HG03354 (cell line): Measurements from ENCODE around the gene AIG1.
"Not testable (repeated sequence)": the region's sequence is repeated elsewhere in the genome, so short reads cannot be mapped to it uniquely, and the experiment has no call there.

Experiments used
- ATAC-seq: cut with Tn5 transposase; IDR thresholded peaks from one replicate; pipeline ENCODE4 v1.9.1; 2021; ENCODE audit warnings: mild to moderate bottlenecking; ENCODE audit not compliant: unreplicated experiment, poor library complexity, severe bottlenecking

The AIG1 gene

GRCh38 chr6:143157131-143157530 lies 96.4 kb downstream of the AIG1 start:
- no peak for ATAC-seq

- no peak for ATAC-seq
These were observed 97.5 kb downstream of the AIG1 start for GRCh38 chr6:143158113-143158581.

GRCh38 chr6:143159001-143159400 lies 98.3 kb downstream of the AIG1 start:
- ATAC-seq = no peak

DNA sequence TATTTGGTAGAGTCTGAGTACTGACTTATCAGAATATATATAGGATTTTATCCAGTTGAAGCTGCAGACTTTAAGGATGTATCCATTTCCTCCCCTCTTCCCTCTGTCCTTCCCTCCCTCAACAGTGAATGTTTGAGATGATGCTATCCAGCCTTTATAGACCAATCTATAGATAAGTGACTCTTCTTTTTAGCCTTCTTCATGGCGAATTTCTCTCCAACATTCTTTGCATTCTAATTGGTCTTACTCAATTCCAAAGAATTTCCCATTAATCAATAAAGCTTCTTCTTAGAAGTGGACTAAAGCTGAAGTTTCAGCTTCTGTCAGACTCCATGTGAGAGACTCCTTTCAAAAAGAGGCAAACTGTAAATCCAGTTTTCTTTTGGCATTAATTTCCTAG lies 99.3 kb downstream of the AIG1 start:
- no peak for ATAC-seq

DNA sequence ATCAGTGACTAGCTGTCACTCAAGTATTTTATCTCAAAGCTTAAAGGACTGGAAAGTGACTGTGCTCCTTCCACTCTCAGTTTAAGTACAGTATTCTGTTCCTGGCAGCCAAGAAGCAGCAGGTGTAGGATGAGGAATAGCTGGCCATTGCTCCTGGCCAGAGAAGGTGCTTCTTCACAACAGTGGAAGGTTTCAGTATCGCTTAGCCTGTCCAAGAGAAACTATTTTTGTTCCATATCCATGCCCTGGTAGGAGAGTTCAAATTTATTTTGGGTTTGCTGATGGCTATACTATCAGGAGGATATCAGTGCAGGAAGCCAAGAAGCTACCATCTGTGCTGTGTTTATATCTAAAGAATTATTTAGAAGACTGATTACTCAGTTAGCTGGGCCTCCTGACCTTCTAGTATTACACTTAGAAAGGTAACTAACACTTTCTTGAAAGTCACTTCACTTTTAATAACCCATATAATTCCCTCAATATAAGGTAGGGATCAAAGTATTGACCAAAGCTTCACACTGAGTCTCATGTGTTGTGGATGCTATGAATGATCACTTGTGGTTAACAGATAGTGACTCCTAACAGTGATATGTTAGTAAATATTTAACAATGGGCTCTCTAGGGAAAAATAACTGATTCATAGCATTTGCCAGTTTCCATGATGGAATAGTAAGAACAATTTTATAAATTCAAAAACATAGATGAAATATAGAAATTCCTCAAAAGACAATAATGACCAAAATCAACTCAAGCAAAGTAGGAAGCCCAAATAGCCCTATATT lies 99.9 kb downstream of the AIG1 start:
- ATAC-seq = no peak

DNA sequence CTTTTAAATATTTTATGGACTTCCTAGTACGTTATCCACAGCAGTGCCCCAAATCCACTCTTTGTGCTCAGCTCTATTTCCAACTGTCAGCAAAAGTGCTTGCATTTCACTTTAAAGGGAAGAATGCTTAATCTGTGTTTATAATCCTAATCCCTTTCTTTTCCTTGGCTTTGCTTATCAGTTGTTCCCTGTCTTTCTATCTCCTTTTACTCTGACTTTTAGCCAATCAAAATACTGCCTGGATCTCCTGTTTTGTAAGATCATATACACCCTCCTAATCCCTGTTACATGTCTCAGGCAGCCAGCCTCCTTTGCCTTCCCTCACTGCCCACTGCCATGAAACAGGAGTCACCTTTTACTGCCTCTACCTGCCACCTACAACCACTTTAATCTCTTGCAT lies 102.9 kb downstream of the AIG1 start:
- no peak for ATAC-seq

- no peak for ATAC-seq
These were observed 103.9 kb downstream of the AIG1 start for GRCh38 chr6:143164565-143165105.

DNA sequence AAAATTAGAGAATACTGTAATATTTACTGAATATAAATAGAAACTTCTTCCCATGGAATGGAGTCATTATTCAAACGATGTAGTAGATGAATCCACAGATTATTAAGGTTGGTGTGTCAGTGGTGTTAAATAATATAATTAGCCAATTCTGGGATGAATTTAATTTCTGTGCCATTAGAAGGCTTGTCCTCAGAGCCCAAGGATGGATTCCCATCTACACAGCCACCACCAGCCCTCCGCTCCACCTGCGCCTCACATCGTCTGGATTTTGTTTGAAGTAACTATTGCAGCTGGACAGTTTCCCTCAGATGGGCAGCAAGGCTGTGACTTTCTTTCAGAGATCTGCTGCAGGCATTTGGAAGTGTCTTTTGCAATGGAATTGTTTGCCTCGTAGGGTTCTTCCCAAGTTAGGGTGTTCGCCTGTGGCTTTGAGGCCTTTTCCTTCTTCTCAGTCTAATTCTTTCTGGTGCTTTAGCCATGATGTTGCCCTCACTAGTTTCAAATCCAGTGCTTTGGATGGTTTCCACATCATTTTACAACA lies 104.7 kb downstream of the AIG1 start:
- no peak for ATAC-seq

- no peak for ATAC-seq
These were observed 105.6 kb downstream of the AIG1 start for GRCh38 chr6:143166247-143166695.

DNA sequence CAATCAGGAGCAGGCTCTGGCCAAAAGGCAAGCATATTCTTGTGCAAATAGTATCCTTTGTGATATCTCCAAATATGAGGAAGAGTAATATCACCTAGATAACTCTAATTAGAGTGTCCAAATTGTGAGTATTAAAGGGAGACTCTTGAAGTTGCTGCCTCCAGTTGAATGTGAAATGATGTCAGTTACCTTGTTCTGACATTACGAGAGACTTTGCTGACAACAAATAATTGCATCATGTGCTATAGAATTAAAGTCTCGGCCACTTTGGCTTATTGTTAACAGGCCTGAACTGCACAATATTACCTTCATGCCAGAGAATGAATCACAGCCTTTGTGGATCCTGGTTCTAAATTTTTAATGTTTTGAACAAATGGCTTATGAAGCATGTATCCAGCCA lies 106.5 kb downstream of the AIG1 start:
- no peak for ATAC-seq

DNA sequence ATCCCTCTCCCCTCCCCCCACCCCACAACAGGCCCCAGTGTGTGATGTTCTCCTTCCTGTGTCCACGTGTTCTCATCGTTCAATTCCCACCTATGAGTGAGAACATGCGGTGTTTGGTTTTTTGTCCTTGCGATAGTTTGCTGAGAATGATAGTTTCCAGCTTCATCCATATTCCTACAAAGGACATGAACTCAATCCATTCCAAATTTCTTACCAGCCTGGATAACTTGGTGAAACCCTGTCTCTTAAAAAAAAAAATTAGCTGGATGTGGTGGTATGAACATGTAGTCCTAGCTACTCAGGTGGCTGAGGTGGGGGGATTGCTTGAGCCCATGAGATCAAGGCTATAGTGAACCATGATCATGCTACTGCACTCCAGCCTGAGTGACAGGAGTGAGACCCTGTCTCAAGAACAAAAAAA lies 107.7 kb downstream of the AIG1 start:
- not testable (repeated sequence) for ATAC-seq

- ATAC-seq = no peak
These were observed 108.8 kb downstream of the AIG1 start for GRCh38 chr6:143169440-143169839.

DNA sequence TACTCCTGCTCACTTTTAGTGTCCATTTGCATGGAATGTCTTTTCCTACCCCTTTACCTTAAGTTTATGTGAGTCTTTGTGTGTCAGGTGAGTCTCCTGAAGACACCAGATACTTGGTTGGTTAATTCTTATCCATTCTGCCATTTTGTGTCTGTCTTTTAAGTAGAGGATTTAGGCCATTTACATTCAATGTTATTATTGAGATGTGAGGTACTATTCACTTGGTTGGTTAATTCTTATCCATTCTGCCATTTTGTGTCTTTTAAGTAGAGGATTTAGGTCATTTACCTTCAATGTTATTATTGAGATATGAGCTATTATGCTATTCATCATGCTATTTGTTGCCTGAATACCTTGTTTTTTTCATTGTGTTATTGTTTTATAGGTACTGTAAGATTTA lies 113.8 kb downstream of the AIG1 start:
- ATAC-seq = no peak

GRCh38 chr6:143174951-143175350 lies 114.3 kb downstream of the AIG1 start:
- ATAC-seq = no peak

GRCh38 chr6:143176090-143177021 lies 115.7 kb downstream of the AIG1 start:
- ATAC-seq = no peak

GRCh38 chr6:143177706-143178105 lies 117.0 kb downstream of the AIG1 start:
- ATAC-seq = no peak

DNA sequence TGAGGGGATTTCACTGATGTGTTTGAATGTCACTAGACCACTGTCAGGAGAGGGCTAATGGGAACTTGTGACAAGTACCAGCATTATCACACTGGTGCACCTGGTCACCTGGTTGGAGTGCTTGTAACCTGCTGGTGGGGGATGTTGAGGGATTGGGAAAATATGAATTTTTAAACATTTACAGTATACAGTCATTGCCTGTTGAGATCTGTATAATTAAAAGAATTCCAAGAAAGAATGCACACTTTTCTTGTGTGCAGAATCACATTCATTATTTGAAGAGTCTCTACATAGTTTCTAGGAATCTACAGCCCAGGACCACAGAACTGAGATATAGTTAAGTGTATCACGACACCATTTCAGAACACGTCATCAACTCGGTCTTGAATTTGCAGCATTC lies 118.4 kb downstream of the AIG1 start:
- ATAC-seq = no peak

GRCh38 chr6:143179901-143180612 lies 119.4 kb downstream of the AIG1 start:
- no peak for ATAC-seq

DNA sequence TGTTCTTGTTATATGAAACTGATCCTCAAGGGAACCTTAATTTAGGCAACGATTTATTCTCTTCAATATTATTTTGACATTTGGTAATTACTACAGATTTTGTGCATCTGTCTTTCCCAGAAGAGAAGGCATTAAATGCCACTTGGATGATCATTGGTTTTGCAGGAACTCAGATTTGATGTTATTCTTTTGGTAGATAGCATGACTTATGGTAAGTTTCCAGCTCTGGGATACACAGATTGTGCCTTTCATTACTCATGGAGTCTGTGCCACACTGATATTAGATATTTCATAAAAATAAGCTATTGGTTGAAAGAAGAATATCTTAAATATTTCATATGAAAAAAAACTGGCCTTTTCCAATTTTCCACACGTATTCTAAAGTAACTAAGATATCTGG lies 120.1 kb downstream of the AIG1 start:
- no peak for ATAC-seq

GRCh38 chr6:143183666-143184065 lies 123.0 kb downstream of the AIG1 start:
- ATAC-seq = no peak
